Left lung (tissue), 10 donors: Measurements from ENCODE around the gene OGDHL. TPM values are rescaled to one million over a fixed set of nuclear protein-coding genes. Genes with fewer than 3 reads are reported as not detected.

Source experiments
- ATAC-seq: fragments of 200-7000 bp; cut with Tn5 transposase; one replicate; pipeline ENCODE4 v1.9.1; 2020; ENCODE audit warnings: moderate library complexity
- DNase-seq, 4 donors: peaks; one replicate each; pipeline ENCODE4 v3.0.0-alpha.2; 2013 to 2020
- H3K27ac ChIP-seq, 2 donors: fragments of 200-600 bp; sonication (generic) in 1 of 2; one replicate each; pipeline versions ENCODE4 v1.5.0 to v1.8.0; 2020 to 2021
- H3K27me3 ChIP-seq, 2 donors: fragments of 200-600 bp; sonication (generic) in 1 of 2; one replicate each; pipeline versions ENCODE4 v1.5.0 to v1.8.0; 2020 to 2021
- H3K36me3 ChIP-seq, 2 donors: fragments of 200-600 bp; sonication (generic) in 1 of 2; one replicate each; pipeline versions ENCODE4 v1.5.0 to v1.8.0; 2020 to 2021
- H3K4me1 ChIP-seq, 2 donors: fragments of 200-600 bp; one replicate each; pipeline ENCODE4 v1.8.0; 2021
- H3K4me3 ChIP-seq, 2 donors: fragments of 200-600 bp; sonication (generic) in 1 of 2; one replicate each; pipeline versions ENCODE4 v1.5.0 to v1.8.0; 2020 to 2021; ENCODE audit warnings: mild to moderate bottlenecking in 1 of 2
- H3K9me3 ChIP-seq, 2 donors: fragments of 200-600 bp; sonication (generic) in 1 of 2; one replicate each; pipeline versions ENCODE4 v1.5.0 to v1.8.0; 2020 to 2021
- intact Hi-C, 2 donors: fragments of 100-400 bp; cut with DNase I; formaldehyde crosslinking; loops; one replicate each; pipeline versions ENCODE4 v1.11.2 to v1.14.2; 2022
- polyA plus RNA-seq, 6 donors: library from polyadenylated mRNA; unstranded; fragments of 120-200 nt; gene quantifications; one replicate each; pipeline ENCODE4 v1.2.1, GENCODE V29; 2013; ENCODE audit not compliant: insufficient read length in 6 of 6
- total RNA-seq, 2 donors: library from RNA; stranded (reverse); fragmentation: NEBNext Ultra II Directional; extraction: Animal tissue kit (Norgen Biotek cat#: 25700); gene quantifications; one replicate each; pipeline ENCODE4 v1.2.1, GENCODE V29; 2021
- TF ChIP-seq, protein P1 (sequence below), 2 donors: fragments of 200-600 bp; sonication (generic) in 1 of 2; IDR thresholded peaks; one replicate each; pipeline versions ENCODE4 v1.5.0 to v1.8.0; 2021; ENCODE audit warnings: antibody characterized with exemption in 2 of 2
- donor health status: DM: no; HTN: yes; CAD: no.
- donor health status: DM: no; HTN: no; CAD: no.

OGDHL gene
- total and polyA plus RNA-seq, 8 donors = 0.39 to 1.1 (median 0.87) TPM

GRCh38 chr10:49739426-49739825, 22.7 kb downstream of the OGDHL start:
- intact Hi-C loops = no loop called here
- peak in 1 of 4 donors; percentile 70 for DNase-seq

GRCh38 chr10:49738616-49739360, 23.3 kb downstream of the OGDHL start:
- no peak for ATAC-seq
- Histone ChIP-seq H3K27me3 (no peaks in the 10 kb centered on the region), H3K4me1 (no peaks in the 10 kb centered on the region), H3K36me3 (no peaks in the 10 kb centered on the region), H3K9me3 (no peaks in the 10 kb centered on the region), H3K4me3 (no peak overlapping the region), H3K27ac (no peak overlapping the region)
- intact Hi-C loops = no loop called here
- TF ChIP-seq, protein P1, sequence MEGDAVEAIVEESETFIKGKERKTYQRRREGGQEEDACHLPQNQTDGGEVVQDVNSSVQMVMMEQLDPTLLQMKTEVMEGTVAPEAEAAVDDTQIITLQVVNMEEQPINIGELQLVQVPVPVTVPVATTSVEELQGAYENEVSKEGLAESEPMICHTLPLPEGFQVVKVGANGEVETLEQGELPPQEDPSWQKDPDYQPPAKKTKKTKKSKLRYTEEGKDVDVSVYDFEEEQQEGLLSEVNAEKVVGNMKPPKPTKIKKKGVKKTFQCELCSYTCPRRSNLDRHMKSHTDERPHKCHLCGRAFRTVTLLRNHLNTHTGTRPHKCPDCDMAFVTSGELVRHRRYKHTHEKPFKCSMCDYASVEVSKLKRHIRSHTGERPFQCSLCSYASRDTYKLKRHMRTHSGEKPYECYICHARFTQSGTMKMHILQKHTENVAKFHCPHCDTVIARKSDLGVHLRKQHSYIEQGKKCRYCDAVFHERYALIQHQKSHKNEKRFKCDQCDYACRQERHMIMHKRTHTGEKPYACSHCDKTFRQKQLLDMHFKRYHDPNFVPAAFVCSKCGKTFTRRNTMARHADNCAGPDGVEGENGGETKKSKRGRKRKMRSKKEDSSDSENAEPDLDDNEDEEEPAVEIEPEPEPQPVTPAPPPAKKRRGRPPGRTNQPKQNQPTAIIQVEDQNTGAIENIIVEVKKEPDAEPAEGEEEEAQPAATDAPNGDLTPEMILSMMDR (IDR thresholded peaks at IDR 0.05) = no peak
- DNase-seq = no peak

More at GRCh38 chr10:49739426-49739825, 22.7 kb downstream of the OGDHL start:
- Histone ChIP-seq H3K27me3 (no peaks in the 10 kb centered on the region), H3K36me3 (no peaks in the 10 kb centered on the region), H3K4me1 (no peaks in the 10 kb centered on the region), H3K27ac (no peak overlapping the region), H3K4me3 (no peak overlapping the region), H3K9me3 (no peaks in the 10 kb centered on the region)
- no peak for ATAC-seq
- TF ChIP-seq, protein P1 (IDR thresholded peaks at IDR 0.05) = no peak

DNA sequence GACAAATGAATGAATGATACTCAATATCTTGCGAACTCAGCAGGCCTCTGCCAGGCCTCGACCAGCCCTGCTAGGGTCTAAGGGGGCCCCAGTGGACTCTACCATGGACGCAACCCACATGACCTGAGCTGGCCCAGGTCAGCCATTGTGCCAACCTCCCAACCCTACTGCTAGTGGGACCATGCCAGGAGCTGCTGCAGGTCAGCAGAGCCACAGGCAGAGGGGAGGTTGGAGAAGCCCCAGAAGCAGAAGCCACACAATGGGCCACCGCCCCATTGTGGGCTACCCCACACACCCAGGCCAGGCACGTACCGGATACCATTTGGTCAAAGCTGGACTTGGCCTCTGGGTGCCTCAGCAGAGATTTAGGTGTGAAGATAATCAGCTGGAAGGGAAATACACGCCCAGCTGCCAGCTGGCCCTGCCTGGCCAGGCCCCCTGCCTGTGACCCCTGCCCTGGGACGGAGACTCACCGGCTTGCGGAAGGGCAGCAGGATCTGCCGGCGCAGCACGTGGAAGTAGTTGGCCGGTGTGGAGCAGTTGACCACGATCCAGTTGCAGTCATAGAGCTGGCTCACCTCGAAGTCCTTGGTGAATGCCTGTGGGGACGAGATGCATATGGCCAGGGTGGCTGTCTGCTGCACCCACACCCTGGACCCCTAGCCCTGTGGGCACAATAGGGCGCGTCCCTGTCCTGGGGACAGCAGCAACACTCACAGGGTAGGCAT, 24.5 kb downstream of the OGDHL start:
- TF ChIP-seq, protein P1 (IDR thresholded peaks at IDR 0.05) = no peak
- DNase-seq (no peak), ATAC-seq (no peak)
- Histone ChIP-seq H3K4me1 (no peaks in the 10 kb centered on the region), H3K9me3 (no peaks in the 10 kb centered on the region), H3K36me3 (no peaks in the 10 kb centered on the region), H3K27ac (no peak overlapping the region), H3K4me3 (no peak overlapping the region), H3K27me3 (no peaks in the 10 kb centered on the region)
- intact Hi-C loops = no loop called here

DNA sequence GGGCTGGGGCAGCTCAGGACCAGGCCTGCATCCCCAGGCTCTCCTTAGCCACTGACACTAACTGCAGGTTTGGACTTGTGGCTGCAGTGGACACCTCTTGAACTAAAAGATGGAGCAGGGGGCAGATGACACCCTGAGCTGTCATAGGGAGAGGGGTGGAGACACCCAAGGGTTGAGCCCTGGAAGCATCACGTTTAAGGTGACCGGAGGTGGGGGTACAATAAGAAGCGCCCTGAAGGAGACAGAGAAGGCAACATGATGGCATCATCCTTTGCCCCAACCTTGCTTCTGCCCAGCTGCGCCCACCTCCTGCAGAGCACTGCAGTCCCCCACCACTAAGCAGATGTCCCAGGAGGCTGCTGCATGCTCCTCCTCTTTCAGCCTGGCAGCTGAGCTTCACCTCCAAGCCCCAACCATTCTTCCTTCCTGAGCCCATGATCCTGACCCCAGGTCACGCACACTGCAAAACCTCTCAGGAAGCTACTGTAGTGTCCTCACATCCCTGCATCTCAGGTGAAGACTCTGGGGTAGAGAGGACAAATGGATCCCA, 25.5 kb downstream of the OGDHL start:
- H3K27ac ChIP-seq = no peak overlapping the region
- ATAC-seq = no peak
- H3K4me3 ChIP-seq = no peak overlapping the region
- intact Hi-C loops = no loop called here
- H3K27me3 ChIP-seq = no peaks in the 10 kb centered on the region
- no peaks in the 10 kb centered on the region for H3K36me3 ChIP-seq
- H3K4me1 ChIP-seq = no peaks in the 10 kb centered on the region
- TF ChIP-seq, protein P1 (IDR thresholded peaks at IDR 0.05) = no peak
- H3K9me3 ChIP-seq = no peaks in the 10 kb centered on the region
- no peak for DNase-seq
